ENCODE measurements around the gene MRPS18C. TPM values are rescaled to one million over a fixed set of nuclear protein-coding genes. Genes with fewer than 3 reads are reported as not detected.
A peak's percentile ranks its signal among the peaks of the same experiment; 100 is the strongest.
"Not testable (repeated sequence)": the region's sequence is repeated elsewhere in the genome, so short reads cannot be mapped to it uniquely, and the experiment has no call there.

Gene MRPS18C
- total RNA-seq, 2 experiments from 2014 or later, result 61.0 to 70.1 TPM

- no peaks in the 10 kb centered on the region for H3K27me3 Mint-ChIP-seq
- peaks cover 4% of the 10 kb centered on the region for H3K36me3 Mint-ChIP-seq (ENCODE audit: low read depth)
- no peak for DNase-seq
- peaks cover 11% of the 10 kb centered on the region for H3K4me1 Mint-ChIP-seq
- POLR2A ChIA-PET, result no interaction called here
- peak overlapping the region; percentile 77 for H3K27ac Mint-ChIP-seq
- CTCF ChIA-PET, result interaction anchor here (0.6 kb wide), 1 partner anchor 18 kb away, joined by 3 read pairs; no protein-coding TSS in a partner anchor
- H3K9me3 Mint-ChIP-seq, result no peaks in the 10 kb centered on the region
- H3K4me3 Mint-ChIP-seq, result no peak overlapping the region
Measured at GRCh38 chr4:83504996-83505395, 49.1 kb downstream of the MRPS18C start.

- H3K9me3 Mint-ChIP-seq; H3K27ac Mint-ChIP-seq; H3K4me1 Mint-ChIP-seq; H3K4me3 Mint-ChIP-seq; POLR2A ChIA-PET; H3K27me3 Mint-ChIP-seq; H3K36me3 Mint-ChIP-seq (ENCODE audit: low read depth): not testable (repeated sequence)
- CTCF ChIA-PET, result interaction anchor here (1.0 to 4.0 kb wide), 10 partner anchors 10 to 403 kb away, joined by 3 to 34 read pairs (median 5); no protein-coding TSS in a partner anchor
- peak; percentile 67 for DNase-seq
Measured at GRCh38 chr4:83509156-83509585, 53.3 kb downstream of the MRPS18C start.

DNA sequence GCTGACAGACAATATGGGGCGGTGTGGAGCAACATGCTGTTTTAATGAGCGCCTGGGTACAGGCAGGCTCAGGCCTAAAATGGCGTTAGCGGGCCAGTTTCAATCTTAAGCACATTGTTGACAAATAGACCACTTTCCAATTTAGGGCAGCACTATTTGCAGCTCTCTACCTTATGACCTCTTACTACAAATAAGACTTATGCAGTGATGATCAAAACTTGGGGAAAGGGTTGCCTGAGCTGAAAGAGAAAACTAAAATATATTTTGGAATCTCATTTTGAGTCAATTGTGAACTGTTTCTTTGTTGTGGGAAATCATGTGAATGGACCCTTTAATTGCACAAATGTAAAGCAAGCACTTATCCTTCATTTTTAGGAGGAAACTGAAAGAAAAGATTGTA, 54.6 kb downstream of the MRPS18C start:
- ChIA-PET CTCF (interaction anchor here (1.0 to 4.0 kb wide), 5 partner anchors 11 to 134 kb away, joined by 3 to 34 read pairs (median 7); no protein-coding TSS in a partner anchor), POLR2A (no interaction called here)
- H3K4me1 Mint-ChIP-seq, result no peaks in the 10 kb centered on the region
- H3K9me3 Mint-ChIP-seq, result no peaks in the 10 kb centered on the region
- no peak overlapping the region for H3K27ac Mint-ChIP-seq
- peaks cover 2% of the 10 kb centered on the region for H3K27me3 Mint-ChIP-seq
- H3K36me3 Mint-ChIP-seq (ENCODE audit: low read depth), result no peaks in the 10 kb centered on the region
- no peak for DNase-seq
- no peak overlapping the region for H3K4me3 Mint-ChIP-seq

Other genes starting within 250 kb of the MRPS18C start
- gene COQ2, start 171.3 kb upstream of the MRPS18C start, total RNA-seq, result 10 to 100 TPM; 16.2 to 17.9 TPM
- 10 to 100 TPM; 24.6 to 26.1 TPM for gene HPSE, start 121.2 kb upstream of the MRPS18C start, total RNA-seq
- gene HELQ, start 235 bp upstream of the MRPS18C start, total RNA-seq, result 10 to 100 TPM; 14.0 to 16.2 TPM
- 10 to 100 TPM; 17.3 to 18.7 TPM for gene ABRAXAS1, start 29.0 kb downstream of the MRPS18C start, total RNA-seq
- 1 to 10 TPM; 4.1 to 4.2 TPM for gene GPAT3, start 80.0 kb downstream of the MRPS18C start, total RNA-seq

All from activated CD4-positive, alpha-beta T cell treated with anti-CD3 and anti-CD28 coated beads, Interleukin-2, amount 10 ng/mL, durations not matched to agents 7 days and 5 days (primary cell).